ENCODE measurements around the gene FANK1.
"Not testable (repeated sequence)": the region's sequence is repeated elsewhere in the genome, so short reads cannot be mapped to it uniquely, and the experiment has no call there.

DNA sequence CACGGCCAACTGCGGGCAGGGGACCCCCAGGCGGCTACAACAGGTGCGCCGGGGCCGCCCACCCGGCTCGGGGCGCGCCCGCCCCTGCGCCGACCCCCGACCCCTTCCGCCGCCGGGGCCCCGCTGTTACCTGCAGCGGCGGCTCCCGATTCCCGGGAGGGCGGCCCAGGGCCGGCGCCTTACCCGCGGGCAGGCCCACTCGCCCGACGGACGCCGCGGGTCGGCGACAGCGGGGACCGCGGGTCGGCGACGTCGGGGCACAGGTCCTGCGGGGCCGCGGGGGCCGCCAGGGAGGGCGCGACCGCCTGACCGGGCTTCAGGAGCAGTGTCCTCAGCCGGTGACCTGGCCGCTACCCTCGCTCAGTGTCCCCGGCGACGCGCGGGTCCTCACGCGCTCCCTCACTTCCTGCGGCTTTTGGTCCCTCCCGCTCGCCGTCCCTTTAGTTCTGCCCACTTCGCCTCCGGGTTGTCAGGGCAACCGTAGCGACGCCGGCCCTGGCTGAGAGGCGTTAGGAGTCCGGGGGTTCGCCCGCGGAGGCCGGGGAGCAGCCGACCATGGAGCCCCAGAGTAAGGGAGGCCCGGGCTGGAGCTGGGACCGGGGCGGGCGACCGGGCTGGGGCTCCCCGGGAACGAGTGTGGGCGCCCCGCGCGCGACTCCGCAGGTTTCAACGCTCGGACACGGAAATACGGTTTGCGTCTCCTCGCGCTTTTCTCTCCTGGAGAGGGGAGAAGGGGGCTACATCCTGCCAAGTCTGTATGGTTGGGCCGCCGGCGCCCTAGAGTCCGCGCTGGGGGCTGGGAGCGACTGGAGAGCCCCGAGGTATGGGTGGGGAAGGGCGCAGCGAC, at the start of gene FANK1:
- not testable (repeated sequence) for TF ChIP-seq POLR2AphosphoS5, POLR2A (IDR thresholded peaks at IDR 0.05; ENCODE audit: low read depth, low read length)
